ENCODE data around the gene NR2C2AP. TPM values are rescaled to one million over a fixed set of nuclear protein-coding genes. Genes with fewer than 3 reads are reported as not detected.
A peak's percentile ranks its signal among the peaks of the same experiment; 100 is the strongest.

Gene NR2C2AP
- total RNA-seq, 4 donors from 2014 or later: 13.5 to 21.3 (median 15.1) TPM

GRCh38 chr19:19229701-19230100, 26.5 kb upstream of the NR2C2AP start:
- DNase-seq (ENCODE audit: low spot score in 2 of 2): no peak
- Histone ChIP-seq H3K36me3 (peaks cover 0 to 4% (median 0%) of the 10 kb centered on the region in 3 donors), H3K4me1 (peaks cover 0 to 9% (median under 1%) of the 10 kb centered on the region in 4 donors), H3K27ac (no peak overlapping the region), H3K9me3 (peaks cover 0 to 21% (median 2%) of the 10 kb centered on the region in 4 donors), H3K27me3 (peaks cover 0 to 32% of the 10 kb centered on the region in 2 donors), H3K4me3 (no peak overlapping the region)
- 78 to 86% methylated on average over 3 of the region's 3 CpGs for WGBS, 2 donors
- TF ChIP-seq, protein P1, sequence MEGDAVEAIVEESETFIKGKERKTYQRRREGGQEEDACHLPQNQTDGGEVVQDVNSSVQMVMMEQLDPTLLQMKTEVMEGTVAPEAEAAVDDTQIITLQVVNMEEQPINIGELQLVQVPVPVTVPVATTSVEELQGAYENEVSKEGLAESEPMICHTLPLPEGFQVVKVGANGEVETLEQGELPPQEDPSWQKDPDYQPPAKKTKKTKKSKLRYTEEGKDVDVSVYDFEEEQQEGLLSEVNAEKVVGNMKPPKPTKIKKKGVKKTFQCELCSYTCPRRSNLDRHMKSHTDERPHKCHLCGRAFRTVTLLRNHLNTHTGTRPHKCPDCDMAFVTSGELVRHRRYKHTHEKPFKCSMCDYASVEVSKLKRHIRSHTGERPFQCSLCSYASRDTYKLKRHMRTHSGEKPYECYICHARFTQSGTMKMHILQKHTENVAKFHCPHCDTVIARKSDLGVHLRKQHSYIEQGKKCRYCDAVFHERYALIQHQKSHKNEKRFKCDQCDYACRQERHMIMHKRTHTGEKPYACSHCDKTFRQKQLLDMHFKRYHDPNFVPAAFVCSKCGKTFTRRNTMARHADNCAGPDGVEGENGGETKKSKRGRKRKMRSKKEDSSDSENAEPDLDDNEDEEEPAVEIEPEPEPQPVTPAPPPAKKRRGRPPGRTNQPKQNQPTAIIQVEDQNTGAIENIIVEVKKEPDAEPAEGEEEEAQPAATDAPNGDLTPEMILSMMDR (IDR thresholded peaks at IDR 0.05): no peak
- no peak for TF ChIP-seq EP300 (IDR thresholded peaks at IDR 0.05)
- TF ChIP-seq POLR2A (IDR thresholded peaks at IDR 0.05): no peak

- H3K4me1 ChIP-seq: peaks cover 0 to 11% (median 1%) of the 10 kb centered on the region in 4 donors
- H3K9me3 ChIP-seq: no peaks in the 10 kb centered on the region
- peaks cover 0 to 48% of the 10 kb centered on the region in 2 donors for H3K27me3 ChIP-seq
- 73 to 90% methylated on average over 4 of the region's 4 CpGs for WGBS, 2 donors
- H3K36me3 ChIP-seq: no peaks in the 10 kb centered on the region
- no peak for DNase-seq (ENCODE audit: low spot score in 2 of 2)
- H3K27ac ChIP-seq: no peak overlapping the region
- TF ChIP-seq POLR2A (IDR thresholded peaks at IDR 0.05) (no peak), EP300 (IDR thresholded peaks at IDR 0.05) (no peak)
- TF ChIP-seq, protein P1 (IDR thresholded peaks at IDR 0.05): no peak
- no peak overlapping the region for H3K4me3 ChIP-seq
Observed at GRCh38 chr19:19227217-19227616, 24.0 kb upstream of the NR2C2AP start.

- Histone ChIP-seq H3K27ac (no peak overlapping the region), H3K36me3 (no peaks in the 10 kb centered on the region), H3K4me1 (peaks cover 0 to 11% (median 1%) of the 10 kb centered on the region in 4 donors), H3K9me3 (no peaks in the 10 kb centered on the region), H3K27me3 (peaks cover 0 to 48% of the 10 kb centered on the region in 2 donors), H3K4me3 (no peak overlapping the region)
- DNase-seq (ENCODE audit: low spot score in 2 of 2): no peak
- TF ChIP-seq POLR2A (IDR thresholded peaks at IDR 0.05) (no peak), EP300 (IDR thresholded peaks at IDR 0.05) (no peak)
- TF ChIP-seq, protein P1 (IDR thresholded peaks at IDR 0.05): no peak
- WGBS, 2 donors: 47 to 62% methylated on average over 10 of the region's 10 CpGs
Observed at GRCh38 chr19:19226663-19227062, 23.4 kb upstream of the NR2C2AP start.

- no peak for DNase-seq (ENCODE audit: low spot score in 2 of 2)
- Histone ChIP-seq H3K4me1 (peaks cover 0 to 11% (median 1%) of the 10 kb centered on the region in 4 donors), H3K4me3 (no peak overlapping the region), H3K36me3 (no peaks in the 10 kb centered on the region), H3K9me3 (no peaks in the 10 kb centered on the region), H3K27me3 (peaks cover 0 to 48% of the 10 kb centered on the region in 2 donors), H3K27ac (no peak overlapping the region)
- TF ChIP-seq POLR2A (IDR thresholded peaks at IDR 0.05): no peak
- TF ChIP-seq EP300 (IDR thresholded peaks at IDR 0.05): no peak
- TF ChIP-seq, protein P1 (IDR thresholded peaks at IDR 0.05): no peak
- WGBS, 2 donors: 83 to 87% methylated on average over 5 of the region's 5 CpGs
Observed at GRCh38 chr19:19226204-19226603, 23.0 kb upstream of the NR2C2AP start.

DNA sequence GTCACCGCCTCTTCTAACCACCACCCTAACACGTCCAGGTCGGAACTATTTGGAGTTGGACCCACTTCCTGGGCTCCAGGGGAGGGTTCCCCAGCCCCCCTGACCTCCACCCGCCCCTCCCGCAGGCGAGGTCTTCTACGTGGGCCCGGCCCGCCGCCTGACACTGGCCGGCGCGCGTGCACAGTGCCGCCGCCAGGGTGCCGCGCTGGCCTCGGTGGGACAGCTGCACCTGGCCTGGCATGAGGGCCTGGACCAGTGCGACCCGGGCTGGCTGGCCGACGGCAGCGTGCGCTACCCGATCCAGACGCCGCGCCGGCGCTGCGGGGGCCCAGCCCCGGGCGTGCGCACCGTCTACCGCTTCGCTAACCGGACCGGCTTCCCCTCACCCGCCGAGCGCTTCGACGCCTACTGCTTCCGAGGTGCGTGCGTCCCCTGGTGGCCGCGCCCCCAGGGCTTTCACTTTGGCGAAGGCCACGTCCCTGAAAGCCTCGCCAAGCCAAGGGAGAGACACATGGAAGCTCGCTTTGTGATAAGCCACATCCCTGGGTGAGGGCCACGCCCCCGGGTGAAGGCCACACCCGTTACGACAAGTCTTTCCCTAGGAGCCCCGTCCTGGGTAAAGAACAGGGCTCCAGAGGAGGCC, 21.8 kb upstream of the NR2C2AP start:
- no peaks in the 10 kb centered on the region for H3K36me3 ChIP-seq
- peak in 1 of 2 donors; percentile 10 for DNase-seq (ENCODE audit: low spot score in 2 of 2)
- no peaks in the 10 kb centered on the region for H3K9me3 ChIP-seq
- H3K27ac ChIP-seq: no peak overlapping the region
- H3K4me1 ChIP-seq: peaks cover 0 to 11% (median 1%) of the 10 kb centered on the region in 4 donors
- 3% methylated on average over 22 to 28 of the region's 59 CpGs for WGBS, 2 donors
- H3K27me3 ChIP-seq: peaks cover 0 to 48% of the 10 kb centered on the region in 2 donors
- no peak for TF ChIP-seq EP300 (IDR thresholded peaks at IDR 0.05)
- TF ChIP-seq, protein P1 (IDR thresholded peaks at IDR 0.05): peak; percentile 46 to 70 (median 52)
- peak overlapping the region; percentile 9 to 45 (median 27) for H3K4me3 ChIP-seq

Data from tibial nerve (tissue), 4 donors.